Liver (tissue), 9 donors: ENCODE measurements around the gene ZRANB1. TPM values are rescaled to one million over a fixed set of nuclear protein-coding genes. Genes with fewer than 3 reads are reported as not detected.

Experiments
- DNase-seq: peaks from one replicate; pipeline ENCODE4 v3.0.0-alpha.2; 2017; ENCODE audit warnings: low spot score
- H3K27ac ChIP-seq, 2 donors: one replicate each; pipeline ENCODE4 v1.7.0; 2013; ENCODE audit warnings: inconsistent platforms in 2 of 2, low read length in 2 of 2, control low read depth in 1 of 2, low read depth in 1 of 2, mild to moderate bottlenecking in 1 of 2
- H3K27me3 ChIP-seq, 4 donors: one replicate each; pipeline versions ENCODE4 v1.6.1 to v1.7.0; 2013; ENCODE audit warnings: low read length in 3 of 4, inconsistent platforms in 1 of 4, mild to moderate bottlenecking in 1 of 4, moderate library complexity in 1 of 4; ENCODE audit not compliant: control insufficient read depth in 4 of 4, insufficient read depth in 4 of 4
- H3K36me3 ChIP-seq, 4 donors: one replicate each; pipeline versions ENCODE4 v1.6.1 to v1.7.0; 2013; ENCODE audit warnings: low read length in 3 of 4, mild to moderate bottlenecking in 3 of 4, low read depth in 1 of 4, moderate library complexity in 1 of 4; ENCODE audit not compliant: control insufficient read depth in 4 of 4, insufficient read depth in 3 of 4
- H3K4me1 ChIP-seq, 4 donors: one replicate each; pipeline versions ENCODE4 v1.6.1 to v1.7.0; 2013; ENCODE audit warnings: low read length in 3 of 4, mild to moderate bottlenecking in 3 of 4, moderate library complexity in 1 of 4; ENCODE audit not compliant: control insufficient read depth in 4 of 4, insufficient read depth in 4 of 4
- H3K4me3 ChIP-seq, 3 donors: one replicate each; pipeline versions ENCODE4 v1.6.1 to v1.7.0; 2013; ENCODE audit warnings: low read length in 3 of 3, control low read depth in 1 of 3, low read depth in 1 of 3, mild to moderate bottlenecking in 1 of 3
- H3K9ac ChIP-seq, 2 donors: one replicate each; pipeline ENCODE4 v1.7.0; 2013; ENCODE audit warnings: low read length in 2 of 2, mild to moderate bottlenecking in 2 of 2, moderate library complexity in 2 of 2, control low read depth in 1 of 2, low read depth in 1 of 2
- H3K9me3 ChIP-seq, 4 donors: one replicate each; pipeline versions ENCODE4 v1.6.1 to v1.7.0; 2013; ENCODE audit warnings: low read length in 3 of 4; ENCODE audit not compliant: control insufficient read depth in 4 of 4
- FOXA1 ChIP-seq: IDR thresholded peaks from 2 replicates; pipeline ENCODE4 v1.6.1; 2016; ENCODE audit warnings: antibody characterized with exemption
- HNF4A ChIP-seq, 2 donors: conservative IDR thresholded peaks; 2 replicates each; pipeline ENCODE4 v1.6.1; 2016; ENCODE audit warnings: antibody characterized with exemption in 2 of 2, mild to moderate bottlenecking in 2 of 2
- HNF4G ChIP-seq: IDR thresholded peaks from 2 replicates; pipeline ENCODE4 v1.6.1; 2016; ENCODE audit warnings: antibody characterized with exemption
- NR2F2 ChIP-seq: IDR thresholded peaks from 2 replicates; pipeline ENCODE4 v1.6.1; 2016; ENCODE audit warnings: antibody characterized with exemption
- RAD21 ChIP-seq, 2 donors: IDR thresholded peaks; 2 replicates each; pipeline ENCODE4 v1.6.1; 2016; ENCODE audit warnings: antibody characterized with exemption in 2 of 2, mild to moderate bottlenecking in 2 of 2
- SP1 ChIP-seq: IDR thresholded peaks from 2 replicates; pipeline ENCODE4 v1.6.1; 2018; ENCODE audit warnings: antibody characterized with exemption, mild to moderate bottlenecking
- YY1 ChIP-seq: IDR thresholded peaks from 2 replicates; pipeline ENCODE4 v1.6.1; 2016; ENCODE audit warnings: antibody characterized with exemption, mild to moderate bottlenecking
- ZBTB33 ChIP-seq: IDR thresholded peaks from 2 replicates; pipeline ENCODE4 v1.6.1; 2016; ENCODE audit warnings: antibody characterized with exemption
- WGBS: extraction: QIAGEN DNeasy Blood & Tissue Kit; methylation state at CpG from one replicate; pipeline ENCODE4 v1.1.7; 2013; 5-methylcytosine and 5-hydroxymethylcytosine counted together
- polyA plus RNA-seq, 2 donors: library from polyadenylated mRNA; stranded (reverse) in 1 of 2; unstranded in 1 of 2; fragments of 200-250 nt in 1 of 2; fragments of >200 nt in 1 of 2; fragmentation: Nextera tagmentation in 1 of 2; extraction: Ambion mirVana in 1 of 2; gene quantifications; one replicate each; pipeline versions ENCODE4 v1.2.1 to v1.2.3, GENCODE V29; 2013 to 2015
- total RNA-seq, 2 donors: library from RNA; depleted of rRNA; stranded (reverse); fragments of >200 nt; gene quantifications; one replicate each; pipeline ENCODE4 v1.2.3, GENCODE V29; 2014
- TF ChIP-seq, protein P1 (sequence below): fragments of 150-350 bp; IDR thresholded peaks from 2 replicates; pipeline ENCODE4 v1.5.1; 2017; ENCODE audit warnings: improper control_type of control experiment, low read depth, low read length; ENCODE audit not compliant: missing input control
- TF ChIP-seq, protein P2 (sequence below): IDR thresholded peaks from 2 replicates; pipeline ENCODE4 v1.6.1; 2016; ENCODE audit warnings: antibody characterized with exemption
- donor health status: healthy.
- donor health status: healthy.
- donor health status: healthy.
- donor health status: healthy.
- donor health status: healthy.

Gene ZRANB1
- total and polyA plus RNA-seq, 4 donors: 6.2 to 32.5 (median 14.4) TPM

DNA sequence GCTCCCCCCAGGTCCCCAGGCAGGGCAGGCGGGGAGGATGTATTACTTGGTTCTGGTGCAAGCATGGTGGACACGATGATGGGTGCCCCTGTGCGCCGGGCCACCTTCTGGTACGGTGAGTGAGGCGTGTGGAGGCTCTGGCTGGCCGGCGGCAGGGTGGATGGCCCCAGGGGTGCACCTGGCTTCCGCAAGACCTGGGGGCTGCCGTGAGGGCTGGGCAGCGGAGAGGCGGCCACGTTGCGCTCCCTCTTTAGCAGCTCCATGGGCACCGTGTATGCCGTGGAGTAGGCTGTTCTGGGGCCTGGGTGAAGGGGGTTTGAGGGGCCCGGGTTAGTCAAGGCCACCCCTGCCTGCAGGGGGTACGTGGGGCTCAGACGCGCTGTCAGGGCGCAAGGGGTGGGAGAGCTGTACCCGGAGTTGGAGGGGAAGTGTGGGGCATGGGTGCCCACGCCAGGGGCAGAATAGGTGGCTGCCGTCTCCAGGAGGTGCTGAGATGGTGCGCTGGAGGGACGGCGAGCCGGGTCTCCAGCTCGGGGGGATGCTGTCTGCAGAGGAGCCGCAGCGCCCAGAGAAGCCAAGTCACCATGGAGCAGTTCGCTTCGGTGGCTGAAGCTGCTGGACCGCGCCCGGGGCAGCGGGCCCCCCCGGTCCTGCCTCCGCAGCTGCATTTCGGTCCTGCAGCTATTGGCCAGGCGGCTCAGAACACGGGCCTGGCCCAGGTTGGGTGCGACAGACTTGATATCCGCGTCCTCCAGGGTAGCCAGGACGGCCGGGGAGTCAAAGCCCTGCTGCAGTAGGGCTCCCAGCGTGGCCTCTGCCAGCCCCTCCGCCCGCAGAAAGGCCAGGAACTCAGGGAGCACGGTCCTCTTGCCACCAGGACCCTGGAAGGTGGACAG lies 84.4 kb downstream of the ZRANB1 start:
- Histone ChIP-seq H3K9me3 (no peaks in the 10 kb centered on the region), H3K4me3 (no peak overlapping the region), H3K4me1 (peaks cover 2 to 30% (median 20%) of the 10 kb centered on the region in 4 donors), H3K27ac (no peak overlapping the region), H3K27me3 (no peaks in the 10 kb centered on the region), H3K9ac (no peak overlapping the region), H3K36me3 (no peaks in the 10 kb centered on the region)
- 97% methylated on average over 51 of the region's 51 CpGs for WGBS
- no peak for DNase-seq
- no peak for TF ChIP-seq ZBTB33
- no peak for TF ChIP-seq HNF4A (conservative IDR thresholded peaks at IDR 0.05)
- no peak for TF ChIP-seq RAD21 (IDR thresholded peaks at IDR 0.05)
- TF ChIP-seq NR2F2: no peak
- TF ChIP-seq YY1: no peak
- TF ChIP-seq SP1: no peak
- no peak for TF ChIP-seq HNF4G
- TF ChIP-seq, protein P1, sequence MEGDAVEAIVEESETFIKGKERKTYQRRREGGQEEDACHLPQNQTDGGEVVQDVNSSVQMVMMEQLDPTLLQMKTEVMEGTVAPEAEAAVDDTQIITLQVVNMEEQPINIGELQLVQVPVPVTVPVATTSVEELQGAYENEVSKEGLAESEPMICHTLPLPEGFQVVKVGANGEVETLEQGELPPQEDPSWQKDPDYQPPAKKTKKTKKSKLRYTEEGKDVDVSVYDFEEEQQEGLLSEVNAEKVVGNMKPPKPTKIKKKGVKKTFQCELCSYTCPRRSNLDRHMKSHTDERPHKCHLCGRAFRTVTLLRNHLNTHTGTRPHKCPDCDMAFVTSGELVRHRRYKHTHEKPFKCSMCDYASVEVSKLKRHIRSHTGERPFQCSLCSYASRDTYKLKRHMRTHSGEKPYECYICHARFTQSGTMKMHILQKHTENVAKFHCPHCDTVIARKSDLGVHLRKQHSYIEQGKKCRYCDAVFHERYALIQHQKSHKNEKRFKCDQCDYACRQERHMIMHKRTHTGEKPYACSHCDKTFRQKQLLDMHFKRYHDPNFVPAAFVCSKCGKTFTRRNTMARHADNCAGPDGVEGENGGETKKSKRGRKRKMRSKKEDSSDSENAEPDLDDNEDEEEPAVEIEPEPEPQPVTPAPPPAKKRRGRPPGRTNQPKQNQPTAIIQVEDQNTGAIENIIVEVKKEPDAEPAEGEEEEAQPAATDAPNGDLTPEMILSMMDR: no peak

GRCh38 chr10:125026974-125027735 lies 85.2 kb downstream of the ZRANB1 start:
- Histone ChIP-seq H3K27ac (no peak overlapping the region), H3K36me3 (no peaks in the 10 kb centered on the region), H3K9ac (no peak overlapping the region), H3K4me3 (no peak overlapping the region), H3K9me3 (no peaks in the 10 kb centered on the region), H3K27me3 (no peaks in the 10 kb centered on the region), H3K4me1 (peaks cover 2 to 30% (median 20%) of the 10 kb centered on the region in 4 donors)
- no peak for DNase-seq
- no peak for TF ChIP-seq FOXA1
- TF ChIP-seq, protein P2, sequence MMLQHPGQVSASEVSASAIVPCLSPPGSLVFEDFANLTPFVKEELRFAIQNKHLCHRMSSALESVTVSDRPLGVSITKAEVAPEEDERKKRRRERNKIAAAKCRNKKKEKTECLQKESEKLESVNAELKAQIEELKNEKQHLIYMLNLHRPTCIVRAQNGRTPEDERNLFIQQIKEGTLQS: no peak
- 95% methylated on average over 40 of the region's 40 CpGs for WGBS
